Retinal pigment epithelial cell (primary cell): ENCODE measurements around the gene MRPS2.

Experiments
- DNase-seq: peaks from one replicate; pipeline ENCODE4 v3.0.0-alpha.2; 2010; ENCODE audit warnings: low read depth
- H3K4me3 ChIP-seq: 2 replicates; pipeline ENCODE4 v1.5.1; 2011; ENCODE audit warnings: mild to moderate bottlenecking, low read length, control low read depth, moderate library complexity
- CTCF ChIP-seq: conservative IDR thresholded peaks from 2 replicates; pipeline ENCODE4 v1.5.1; 2011; ENCODE audit warnings: low read depth, low read length, control low read depth, inconsistent platforms

Gene MRPS2

GRCh38 chr9:135519179-135519971 is 18.9 kb downstream of the MRPS2 start:
- no peak overlapping the region for H3K4me3 ChIP-seq

GRCh38 chr9:135520916-135521607 is 20.6 kb downstream of the MRPS2 start, which contains the start of gene LCN1:
LCN1 (plus strand) TSS chr9:135521440; CDS start chr9:135521498, 58 bp downstream.
- no peak within 1 kb of the TSS for H3K4me3 ChIP-seq
- TF ChIP-seq CTCF = no peak
- no peak for DNase-seq

More at GRCh38 chr9:135519179-135519971, 18.9 kb downstream of the MRPS2 start:
- no peak for TF ChIP-seq CTCF
- DNase-seq = no peak

- no peak overlapping the region for H3K4me3 ChIP-seq
- DNase-seq = no peak
- no peak for TF ChIP-seq CTCF
These were observed 21.2 kb downstream of the MRPS2 start for GRCh38 chr9:135521608-135522095.

- no peak for DNase-seq
- TF ChIP-seq CTCF = no peak
- no peak overlapping the region for H3K4me3 ChIP-seq
These were observed 21.8 kb downstream of the MRPS2 start for GRCh38 chr9:135522137-135522877.

- TF ChIP-seq CTCF = no peak
- DNase-seq = no peak
- H3K4me3 ChIP-seq = no peak overlapping the region
These were observed 22.4 kb downstream of the MRPS2 start for GRCh38 chr9:135522931-135523330.

GRCh38 chr9:135523521-135524129 is 23.1 kb downstream of the MRPS2 start:
- no peak overlapping the region for H3K4me3 ChIP-seq
- DNase-seq = no peak
- TF ChIP-seq CTCF = no peak
